Astrocyte of the spinal cord (primary cell): ENCODE data around the gene DCTN1.

Source experiments
- DNase-seq: peaks from one replicate; pipeline ENCODE4 v3.0.0; 2011; ENCODE audit warnings: low read depth, low spot score
- H3K4me3 ChIP-seq: 2 replicates; pipeline ENCODE4 v1.5.1; 2011; ENCODE audit warnings: low read depth, mild to moderate bottlenecking, low read length, moderate library complexity
- in situ Hi-C: cut with HindIII; loops from 2 replicates; pipeline ENCODE4 v1.10.0; 2017; ENCODE audit warnings: low sequenced_read_pairs
- TF ChIP-seq, protein P1 (sequence below): IDR thresholded peaks from 2 replicates; pipeline ENCODE4 v1.5.1; 2012; ENCODE audit warnings: low read depth, mild to moderate bottlenecking, low read length, inconsistent platforms

DCTN1 gene

DNA sequence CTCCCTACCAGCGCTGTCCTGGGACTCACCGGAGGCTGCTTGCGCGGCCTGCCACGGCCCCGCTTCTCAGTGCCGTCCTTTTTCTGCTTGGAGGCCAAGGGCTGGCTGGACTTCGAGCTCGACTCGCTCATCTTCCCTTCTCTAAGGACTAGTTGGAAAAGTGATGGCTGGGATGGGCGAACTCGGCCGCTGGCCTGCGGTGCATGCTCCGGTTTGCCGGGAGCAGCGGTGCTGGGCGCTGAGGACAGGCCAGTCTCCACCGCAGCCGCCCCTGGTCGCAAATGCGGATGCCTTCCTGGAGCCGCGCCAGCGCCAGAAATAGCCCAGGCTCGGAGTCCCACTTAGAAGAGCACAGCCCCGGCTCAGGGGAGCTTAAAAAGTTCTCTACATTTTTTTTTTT is 38.2 kb upstream of the DCTN1 start:
- DNase-seq: no peak
- in situ Hi-C loops: no loop called here
- no peak overlapping the region for H3K4me3 ChIP-seq
- TF ChIP-seq, protein P1, sequence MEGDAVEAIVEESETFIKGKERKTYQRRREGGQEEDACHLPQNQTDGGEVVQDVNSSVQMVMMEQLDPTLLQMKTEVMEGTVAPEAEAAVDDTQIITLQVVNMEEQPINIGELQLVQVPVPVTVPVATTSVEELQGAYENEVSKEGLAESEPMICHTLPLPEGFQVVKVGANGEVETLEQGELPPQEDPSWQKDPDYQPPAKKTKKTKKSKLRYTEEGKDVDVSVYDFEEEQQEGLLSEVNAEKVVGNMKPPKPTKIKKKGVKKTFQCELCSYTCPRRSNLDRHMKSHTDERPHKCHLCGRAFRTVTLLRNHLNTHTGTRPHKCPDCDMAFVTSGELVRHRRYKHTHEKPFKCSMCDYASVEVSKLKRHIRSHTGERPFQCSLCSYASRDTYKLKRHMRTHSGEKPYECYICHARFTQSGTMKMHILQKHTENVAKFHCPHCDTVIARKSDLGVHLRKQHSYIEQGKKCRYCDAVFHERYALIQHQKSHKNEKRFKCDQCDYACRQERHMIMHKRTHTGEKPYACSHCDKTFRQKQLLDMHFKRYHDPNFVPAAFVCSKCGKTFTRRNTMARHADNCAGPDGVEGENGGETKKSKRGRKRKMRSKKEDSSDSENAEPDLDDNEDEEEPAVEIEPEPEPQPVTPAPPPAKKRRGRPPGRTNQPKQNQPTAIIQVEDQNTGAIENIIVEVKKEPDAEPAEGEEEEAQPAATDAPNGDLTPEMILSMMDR: no peak

DNA sequence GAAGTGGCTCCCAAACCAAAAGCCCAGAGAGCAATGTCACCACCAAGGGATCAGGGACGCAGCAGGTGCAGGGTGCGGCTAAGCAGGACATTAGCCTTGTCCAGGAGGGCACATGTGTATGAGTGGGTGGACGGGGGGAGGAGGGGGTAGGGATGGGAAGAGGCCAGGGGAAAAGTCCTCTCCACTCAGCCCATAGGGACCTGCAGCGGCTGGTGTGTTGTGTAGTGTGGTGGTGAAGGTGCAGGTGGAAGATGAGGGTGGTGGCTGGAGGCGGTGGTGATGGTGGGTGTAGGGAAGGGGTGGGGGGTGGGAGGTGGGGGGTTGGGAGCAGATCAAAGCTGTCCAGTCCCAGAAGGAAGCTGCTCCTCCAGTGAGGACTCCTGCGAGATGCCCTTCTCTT is 37.7 kb upstream of the DCTN1 start:
- TF ChIP-seq, protein P1: no peak
- no peak for DNase-seq
- in situ Hi-C loops: no loop called here
- no peak overlapping the region for H3K4me3 ChIP-seq

DNA sequence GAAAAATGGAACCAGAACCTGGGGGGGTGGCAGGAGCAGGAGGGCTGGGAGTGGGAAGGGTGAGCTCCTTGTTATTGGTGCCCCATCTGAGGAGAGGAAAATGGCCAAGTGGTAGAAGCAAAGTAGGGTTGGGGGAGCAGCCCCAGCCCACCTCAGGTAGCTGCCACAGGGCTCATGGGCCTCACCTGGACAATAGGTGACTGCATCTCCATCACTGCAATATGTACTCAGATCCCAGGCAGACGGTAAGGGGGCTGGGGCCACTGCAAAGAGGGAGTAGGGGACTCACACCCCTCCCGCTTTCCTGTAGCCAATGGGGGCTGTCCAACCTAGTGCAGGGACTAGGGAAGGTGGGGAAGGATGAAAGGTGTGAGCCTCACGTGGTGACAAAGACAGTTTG is 37.1 kb upstream of the DCTN1 start:
- TF ChIP-seq, protein P1: no peak
- in situ Hi-C loops: no loop called here
- no peak for DNase-seq
- H3K4me3 ChIP-seq: no peak overlapping the region

DNA sequence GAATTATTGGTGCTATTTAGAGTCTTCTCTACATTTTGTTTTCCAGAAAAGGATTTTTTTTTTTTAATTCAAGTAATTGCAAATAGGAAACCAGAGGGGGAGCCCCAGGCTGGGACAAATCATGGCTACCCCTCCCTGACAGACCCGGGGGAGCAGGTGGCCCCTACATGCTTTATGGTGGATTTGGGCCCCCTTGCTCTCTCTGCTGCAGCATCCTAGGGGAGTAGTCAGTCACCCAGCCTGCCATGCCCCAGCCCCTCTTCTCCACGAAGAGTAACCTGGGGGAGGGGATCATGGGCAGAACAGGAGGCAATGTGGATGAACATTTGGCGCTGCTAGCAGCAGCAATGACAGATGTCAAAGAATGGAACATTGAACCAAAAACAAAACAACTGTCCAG is 36.7 kb upstream of the DCTN1 start:
- in situ Hi-C loops: no loop called here
- no peak for DNase-seq
- no peak overlapping the region for H3K4me3 ChIP-seq
- TF ChIP-seq, protein P1: no peak

DNA sequence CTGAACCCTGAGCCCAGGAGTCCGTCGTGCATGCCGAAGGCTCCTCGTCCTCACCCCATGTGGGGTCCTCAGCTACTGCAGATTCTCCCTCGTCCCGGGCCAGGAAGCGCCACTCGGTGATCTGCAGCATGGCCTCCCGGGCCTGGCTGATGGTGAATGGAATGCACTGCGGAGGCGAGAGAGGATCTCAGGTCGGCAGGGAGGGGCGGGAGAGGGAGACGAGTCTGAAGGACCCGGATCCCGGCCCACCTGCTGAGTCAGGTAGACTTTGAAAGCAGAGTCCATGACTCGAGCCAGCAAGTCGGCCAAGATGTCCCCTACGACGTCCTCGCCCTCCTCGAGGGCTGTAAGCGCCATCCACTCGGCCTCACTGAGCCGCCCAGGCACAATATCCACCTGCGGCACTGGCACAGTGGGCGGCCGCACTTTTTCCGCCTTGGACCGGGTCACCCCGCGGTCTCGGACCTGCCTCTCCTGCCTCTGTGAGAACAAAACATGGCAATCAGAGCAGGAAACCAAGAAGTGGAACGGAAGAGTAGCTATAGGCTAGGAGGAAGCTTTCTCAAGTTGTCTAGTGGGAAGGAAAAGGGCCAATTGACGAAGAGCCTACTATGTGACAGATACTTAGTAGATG is 35.8 kb upstream of the DCTN1 start:
- peak overlapping the region; percentile 43 for H3K4me3 ChIP-seq
- DNase-seq: no peak
- in situ Hi-C loops: no loop called here
- TF ChIP-seq, protein P1: no peak

DNA sequence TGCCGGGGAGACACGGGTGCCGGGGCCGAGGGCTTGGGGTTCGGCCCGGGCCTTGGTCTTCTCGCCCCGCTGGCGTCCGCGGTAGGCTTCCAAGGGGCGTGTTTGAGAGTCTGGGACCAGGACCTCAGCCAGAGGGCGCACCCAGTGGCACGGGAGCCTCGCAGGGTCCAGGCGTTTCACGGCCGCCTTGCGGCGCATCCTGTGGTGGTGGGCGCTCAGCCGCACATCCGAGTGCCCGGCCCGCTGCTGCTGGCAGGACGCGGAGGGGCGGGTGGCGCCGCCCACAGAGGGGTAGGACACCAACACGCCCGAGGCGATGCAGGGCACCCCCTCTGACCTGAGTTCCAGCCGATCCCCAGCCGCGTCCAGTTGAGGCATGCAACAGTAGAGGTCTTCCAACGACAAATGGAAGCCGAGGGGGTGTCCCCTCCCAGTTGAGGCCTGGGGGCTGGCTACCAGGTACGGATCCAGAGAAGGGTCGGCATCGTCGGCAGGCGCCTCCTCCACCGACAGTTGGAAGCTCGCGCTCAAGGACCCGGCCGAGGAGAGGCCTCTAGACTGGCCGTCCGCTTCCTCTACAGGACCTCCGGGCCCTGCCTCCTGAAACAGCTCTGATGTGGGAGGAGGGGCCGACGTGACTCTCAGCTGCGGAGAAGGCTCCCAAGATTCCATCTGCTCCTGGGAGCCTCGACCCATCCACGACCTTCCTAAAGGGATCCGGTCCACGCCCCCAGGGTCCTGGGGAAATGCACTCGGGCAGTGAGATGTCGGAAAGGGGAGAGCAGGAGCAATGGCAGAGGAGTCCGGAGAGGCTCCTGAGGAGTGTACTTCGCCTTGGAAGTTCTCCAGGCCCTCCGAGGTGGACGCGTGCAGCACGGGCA is 35.0 kb upstream of the DCTN1 start:
- TF ChIP-seq, protein P1: peak; percentile 30
- DNase-seq: no peak
- in situ Hi-C loops: no loop called here
- peak overlapping the region; percentile 43 for H3K4me3 ChIP-seq
